ENCODE measurements around the gene MADCAM1.
"Not testable (repeated sequence)": the region's sequence is repeated elsewhere in the genome, so short reads cannot be mapped to it uniquely, and the experiment has no call there.

The MADCAM1 gene

GRCh38 chr19:465056-465816 lies 31.1 kb upstream of the MADCAM1 start:
- DNase-seq (ENCODE audit: low read depth), result no peak

- no peak for DNase-seq (ENCODE audit: low read depth)
Measured at GRCh38 chr19:467554-467953, 28.7 kb upstream of the MADCAM1 start.

GRCh38 chr19:468587-469256 lies 27.6 kb upstream of the MADCAM1 start:
- no peak for DNase-seq (ENCODE audit: low read depth)

GRCh38 chr19:469833-470232 lies 26.5 kb upstream of the MADCAM1 start:
- no peak for DNase-seq (ENCODE audit: low read depth)

GRCh38 chr19:470701-471100 lies 25.6 kb upstream of the MADCAM1 start:
- no peak for DNase-seq (ENCODE audit: low read depth)

- DNase-seq (ENCODE audit: low read depth), result no peak
Measured at GRCh38 chr19:472005-472858, 24.1 kb upstream of the MADCAM1 start.

GRCh38 chr19:474126-475078 lies 21.9 kb upstream of the MADCAM1 start:
- DNase-seq (ENCODE audit: low read depth), result no peak

- DNase-seq (ENCODE audit: low read depth), result no peak
Measured at GRCh38 chr19:475360-475759, 20.9 kb upstream of the MADCAM1 start.

GRCh38 chr19:478236-478903 lies 17.9 kb upstream of the MADCAM1 start:
- no peak for DNase-seq (ENCODE audit: low read depth)

- DNase-seq (ENCODE audit: low read depth), result no peak
Measured at GRCh38 chr19:478976-479375, 17.3 kb upstream of the MADCAM1 start.

- DNase-seq (ENCODE audit: low read depth), result no peak
Measured at GRCh38 chr19:480016-480855, 16.1 kb upstream of the MADCAM1 start.

GRCh38 chr19:481100-481499 lies 15.2 kb upstream of the MADCAM1 start:
- not testable (repeated sequence) for DNase-seq (ENCODE audit: low read depth)

GRCh38 chr19:482186-483041 lies 13.9 kb upstream of the MADCAM1 start:
- no peak for DNase-seq (ENCODE audit: low read depth)

- no peak for DNase-seq (ENCODE audit: low read depth)
Measured at GRCh38 chr19:483332-484072, 12.8 kb upstream of the MADCAM1 start.

- no peak for DNase-seq (ENCODE audit: low read depth)
Measured at GRCh38 chr19:484494-484893, 11.8 kb upstream of the MADCAM1 start.

GRCh38 chr19:485077-485476 lies 11.2 kb upstream of the MADCAM1 start:
- no peak for DNase-seq (ENCODE audit: low read depth)

- no peak for DNase-seq (ENCODE audit: low read depth)
Measured at GRCh38 chr19:485583-486236, 10.6 kb upstream of the MADCAM1 start.

Data from T-helper 22 cell (primary cell).